Spleen (tissue), 11 donors: Measurements from ENCODE around the gene TRIP6. TPM values are rescaled to one million over a fixed set of nuclear protein-coding genes. Genes with fewer than 3 reads are reported as not detected.

ENCODE experiments used
- DNase-seq: peaks from one replicate; pipeline ENCODE4 v3.0.0-alpha.2; 2020
- H3K27ac ChIP-seq, 8 donors: fragments of 200-600 bp; sonication (generic) in 7 of 8; 1 replicate in 4 of 8; 2 replicates in 4 of 8; pipeline versions ENCODE4 v1.5.0 to v1.8.0; 2016 to 2021; ENCODE audit warnings: inconsistent platforms in 4 of 8, mild to moderate bottlenecking in 4 of 8, moderate library complexity in 1 of 8
- H3K27me3 ChIP-seq, 7 donors: fragments of 200-600 bp; sonication (generic) in 6 of 7; replicated peaks in 1 of 7; 1 replicate in 4 of 7; 2 replicates in 3 of 7; pipeline versions ENCODE4 v1.5.0 to v1.8.0; 2016 to 2021; ENCODE audit warnings: inconsistent platforms in 3 of 7, mild to moderate bottlenecking in 1 of 7
- H3K36me3 ChIP-seq, 6 donors: fragments of 200-600 bp; sonication (generic) in 5 of 6; 1 replicate in 4 of 6; 2 replicates in 2 of 6; pipeline versions ENCODE4 v1.5.0 to v1.8.0; 2016 to 2021; ENCODE audit warnings: inconsistent platforms in 2 of 6
- H3K4me1 ChIP-seq, 6 donors: fragments of 200-600 bp; sonication (generic) in 5 of 6; 1 replicate in 3 of 6; 2 replicates in 3 of 6; pipeline versions ENCODE4 v1.5.0 to v1.8.0; 2016 to 2021; ENCODE audit warnings: inconsistent platforms in 3 of 6
- H3K4me3 ChIP-seq, 8 donors: fragments of 200-600 bp; sonication (generic) in 7 of 8; 1 replicate in 4 of 8; 2 replicates in 4 of 8; pipeline versions ENCODE4 v1.5.0 to v1.8.0; 2016 to 2021; ENCODE audit warnings: inconsistent platforms in 4 of 8, mild to moderate bottlenecking in 4 of 8, moderate library complexity in 2 of 8
- H3K9me3 ChIP-seq, 8 donors: fragments of 200-600 bp; sonication (generic) in 7 of 8; 1 replicate in 4 of 8; 2 replicates in 4 of 8; pipeline versions ENCODE4 v1.5.0 to v1.8.0; 2016 to 2021; ENCODE audit warnings: inconsistent platforms in 4 of 8
- CTCF ChIP-seq, 11 experiments: fragments of 200-600 bp in 7 of 11; fragments of 450-650 bp in 4 of 11; sonication (generic) in 4 of 11; IDR thresholded peaks in 8 of 11; conservative IDR thresholded peaks in 3 of 11; 1 replicate in 7 of 11; 2 replicates in 4 of 11; pipeline versions ENCODE4 v1.4.0 to v1.8.0; 2016 to 2021; ENCODE audit warnings: antibody characterized with exemption in 11 of 11, inconsistent platforms in 4 of 11, mild to moderate bottlenecking in 1 of 11
- POLR2A ChIP-seq, 3 donors: fragments of 450-650 bp; IDR thresholded peaks; one replicate each; pipeline ENCODE4 v1.5.1; 2017; ENCODE audit warnings: antibody characterized with exemption in 3 of 3, mild to moderate bottlenecking in 1 of 3
- POLR2AphosphoS5 ChIP-seq, 3 donors: sonication (generic); formaldehyde crosslinking; IDR thresholded peaks; one replicate each; pipeline ENCODE4 v1.5.1; 2017; ENCODE audit warnings: antibody characterized with exemption in 3 of 3
- WGBS, 5 donors: extraction: QIAGEN DNeasy Blood & Tissue Kit in 3 of 5; methylation state at CpG; one replicate each; pipeline versions ENCODE4 v1.1.5 to v1.1.7; 2013 to 2018; 5-methylcytosine and 5-hydroxymethylcytosine counted together
- intact Hi-C: fragments of 100-400 bp; cut with DNase I; formaldehyde crosslinking; loops from one replicate; pipeline ENCODE4 v1.15.0; 2023; ENCODE audit warnings: low total_unique reads
- polyA plus RNA-seq, 3 donors: library from polyadenylated mRNA; stranded (reverse); fragments of 200-250 nt; gene quantifications; one replicate each; pipeline ENCODE4 v1.2.1, GENCODE V29; 2013
- total RNA-seq, 7 donors: library from RNA; depleted of rRNA in 3 of 7; stranded (reverse); fragments of >200 nt in 3 of 7; fragmentation: NEBNext Ultra II Directional in 4 of 7; extraction: Animal tissue kit (Norgen Biotek cat#: 25700) in 4 of 7; gene quantifications; one replicate each; pipeline versions ENCODE4 v1.1.0 to v1.2.1, GENCODE V29; 2016 to 2021
- donor health status: healthy with polysubstance abuse.
- donor health status: DM: no; HTN: no; CAD: no; lungs with moderate emphysema.
- donor health status: DM: no; HTN: no; CAD: no.
- donor health status: Bipolar disorder and iron deficiency.
- donor health status: healthy.
- donor health status: DM: no; HTN: no; CAD: no.
- donor health status: DM: yes; HTN: yes; CAD: no.

The TRIP6 gene
- total and polyA plus RNA-seq, 10 donors = 12.4 to 30.2 (median 21.6) TPM

- H3K27me3 ChIP-seq = no peaks in the 10 kb centered on the region
- intact Hi-C loops = no loop called here
- H3K27ac ChIP-seq = no peak overlapping the region
- no peak for TF ChIP-seq CTCF (IDR thresholded peaks at IDR 0.05 in 8 of 11, conservative IDR thresholded peaks at IDR 0.05 in 3 of 11)
- peak in 1 of 3 donors; percentile 33 for TF ChIP-seq POLR2AphosphoS5 (IDR thresholded peaks at IDR 0.05)
- no peaks in the 10 kb centered on the region for H3K9me3 ChIP-seq
- no peak for DNase-seq
- H3K4me3 ChIP-seq = no peak overlapping the region
- peaks cover 8 to 100% (median 77%) of the 10 kb centered on the region in 6 donors for H3K36me3 ChIP-seq
- peaks cover 17 to 70% (median 45%) of the 10 kb centered on the region in 6 donors for H3K4me1 ChIP-seq
- 94 to 97% (median 96%) methylated on average over 24 of the region's 24 CpGs for WGBS, 5 donors
These were observed 15.8 kb downstream of the TRIP6 start for GRCh38 chr7:100882785-100883526.

- peak overlapping the region in 4 of 8 donors; percentile 29 to 58 (median 52) for H3K27ac ChIP-seq
- no peaks in the 10 kb centered on the region for H3K9me3 ChIP-seq
- 87 to 95% (median 90%) methylated on average over 29 of the region's 29 CpGs for WGBS, 5 donors
- peaks cover 8 to 89% (median 75%) of the 10 kb centered on the region in 6 donors for H3K36me3 ChIP-seq
- intact Hi-C loops = no loop called here
- no peaks in the 10 kb centered on the region for H3K27me3 ChIP-seq
- DNase-seq = no peak
- H3K4me1 ChIP-seq = peaks cover 22 to 68% (median 42%) of the 10 kb centered on the region in 6 donors
- no peak overlapping the region for H3K4me3 ChIP-seq
- TF ChIP-seq POLR2AphosphoS5 (IDR thresholded peaks at IDR 0.05) = peak in 2 of 3 donors; percentile 34 to 58
- TF ChIP-seq CTCF (IDR thresholded peaks at IDR 0.05 in 8 of 11, conservative IDR thresholded peaks at IDR 0.05 in 3 of 11) = no peak
- TF ChIP-seq POLR2A (IDR thresholded peaks at IDR 0.05) = no peak
These were observed 17.7 kb downstream of the TRIP6 start for GRCh38 chr7:100884736-100885439.

GRCh38 chr7:100885440-100886141, 18.4 kb downstream of the TRIP6 start:
- Histone ChIP-seq H3K9me3 (no peaks in the 10 kb centered on the region), H3K27ac (peak overlapping the region in 4 of 8 donors; percentile 29 to 58 (median 52)), H3K36me3 (peaks cover 8 to 82% (median 75%) of the 10 kb centered on the region in 6 donors), H3K4me1 (peaks cover 24 to 68% (median 44%) of the 10 kb centered on the region in 6 donors), H3K4me3 (no peak overlapping the region), H3K27me3 (peaks cover 0 to 6% (median under 1%) of the 10 kb centered on the region in 7 donors)
- intact Hi-C loops = no loop called here
- TF ChIP-seq POLR2A (IDR thresholded peaks at IDR 0.05) (no peak), POLR2AphosphoS5 (IDR thresholded peaks at IDR 0.05) (no peak), CTCF (IDR thresholded peaks at IDR 0.05 in 8 of 11, conservative IDR thresholded peaks at IDR 0.05 in 3 of 11) (no peak)
- DNase-seq = no peak
- WGBS, 5 donors = 83 to 87% (median 85%) methylated on average over 21 to 22 of the region's 22 CpGs
